ENCODE results near the gene FCGR3B.
A peak's percentile ranks its signal among the peaks of the same experiment; 100 is the strongest.
"Not testable (repeated sequence)": the region's sequence is repeated elsewhere in the genome, so short reads cannot be mapped to it uniquely, and the experiment has no call there.

Gene FCGR3B

GRCh38 chr1:161661660-161662311 is 30.8 kb upstream of the FCGR3B start:
- DNase-seq (ENCODE audit: low spot score); in situ Hi-C loops (cut with MboI; ENCODE audit: low pct_unique_long_range_greater_than_20kb, low sequenced_read_pairs, unreplicated experiment): not testable (repeated sequence)

GRCh38 chr1:161658524-161658923 is 27.5 kb upstream of the FCGR3B start:
- DNase-seq (ENCODE audit: low spot score); in situ Hi-C loops (cut with MboI; ENCODE audit: low pct_unique_long_range_greater_than_20kb, low sequenced_read_pairs, unreplicated experiment): not testable (repeated sequence)

- in situ Hi-C loops (cut with MboI; ENCODE audit: low pct_unique_long_range_greater_than_20kb, low sequenced_read_pairs, unreplicated experiment); DNase-seq (ENCODE audit: low spot score): not testable (repeated sequence)
These were observed 23.0 kb upstream of the FCGR3B start for GRCh38 chr1:161653971-161654370.

GRCh38 chr1:161653541-161653940 is 22.6 kb upstream of the FCGR3B start:
- DNase-seq (ENCODE audit: low spot score); in situ Hi-C loops (cut with MboI; ENCODE audit: low pct_unique_long_range_greater_than_20kb, low sequenced_read_pairs, unreplicated experiment): not testable (repeated sequence)

- in situ Hi-C loops (cut with MboI; ENCODE audit: low pct_unique_long_range_greater_than_20kb, low sequenced_read_pairs, unreplicated experiment) = loop anchor here (25.0 kb wide), 1 partner anchor 90 kb away; the partner anchor contains the start of gene DUSP12
- not testable (repeated sequence) for DNase-seq (ENCODE audit: low spot score)
These were observed 16.8 kb upstream of the FCGR3B start for GRCh38 chr1:161647507-161648360.

GRCh38 chr1:161644855-161645254 is 13.9 kb upstream of the FCGR3B start:
- in situ Hi-C loops (cut with MboI; ENCODE audit: low pct_unique_long_range_greater_than_20kb, low sequenced_read_pairs, unreplicated experiment) = loop anchor here (25.0 kb wide), 1 partner anchor 92 kb away; the partner anchor contains the start of gene DUSP12

More at GRCh38 chr1:161647507-161648360, 16.8 kb upstream of the FCGR3B start:
- TF ChIP-seq CTCF (IDR thresholded peaks at IDR 0.05; ENCODE audit: extremely low read depth, insufficient read depth, missing control alignments) = peak; percentile 41

GRCh38 chr1:161643481-161644208 is 12.7 kb upstream of the FCGR3B start:
- in situ Hi-C loops (cut with MboI; ENCODE audit: low pct_unique_long_range_greater_than_20kb, low sequenced_read_pairs, unreplicated experiment) = loop anchor here (25.0 kb wide), 1 partner anchor 94 kb away; the partner anchor contains the start of gene DUSP12
- not testable (repeated sequence) for DNase-seq (ENCODE audit: low spot score)

More at GRCh38 chr1:161644855-161645254, 13.9 kb upstream of the FCGR3B start:
- DNase-seq (ENCODE audit: low spot score) = not testable (repeated sequence)

- not testable (repeated sequence) for DNase-seq (ENCODE audit: low spot score)
- in situ Hi-C loops (cut with MboI; ENCODE audit: low pct_unique_long_range_greater_than_20kb, low sequenced_read_pairs, unreplicated experiment) = loop anchor here (25.0 kb wide), 1 partner anchor 95 kb away; the partner anchor contains the start of gene DUSP12
These were observed 11.7 kb upstream of the FCGR3B start for GRCh38 chr1:161642697-161643096.

- not testable (repeated sequence) for DNase-seq (ENCODE audit: low spot score)
- in situ Hi-C loops (cut with MboI; ENCODE audit: low pct_unique_long_range_greater_than_20kb, low sequenced_read_pairs, unreplicated experiment) = loop anchor here (25.0 kb wide), 1 partner anchor 98 kb away; the partner anchor contains the start of gene DUSP12
These were observed 8.2 kb upstream of the FCGR3B start for GRCh38 chr1:161639203-161639602.

GRCh38 chr1:161638251-161638993 is 7.4 kb upstream of the FCGR3B start:
- DNase-seq (ENCODE audit: low spot score) = not testable (repeated sequence)
- in situ Hi-C loops (cut with MboI; ENCODE audit: low pct_unique_long_range_greater_than_20kb, low sequenced_read_pairs, unreplicated experiment) = loop anchor here (25.0 kb wide), 1 partner anchor 99 kb away; the partner anchor contains the start of gene DUSP12

- not testable (repeated sequence) for DNase-seq (ENCODE audit: low spot score)
- in situ Hi-C loops (cut with MboI; ENCODE audit: low pct_unique_long_range_greater_than_20kb, low sequenced_read_pairs, unreplicated experiment) = loop anchor here (25.0 kb wide), 1 partner anchor 100 kb away; the partner anchor contains the start of gene DUSP12
These were observed 6.0 kb upstream of the FCGR3B start for GRCh38 chr1:161636976-161637375.

GRCh38 chr1:161636189-161636782 is 5.3 kb upstream of the FCGR3B start:
- not testable (repeated sequence) for DNase-seq (ENCODE audit: low spot score)
- in situ Hi-C loops (cut with MboI; ENCODE audit: low pct_unique_long_range_greater_than_20kb, low sequenced_read_pairs, unreplicated experiment) = loop anchor here (25.0 kb wide), 1 partner anchor 101 kb away; the partner anchor contains the start of gene DUSP12

GRCh38 chr1:161634993-161635392 is 4.0 kb upstream of the FCGR3B start:
- in situ Hi-C loops (cut with MboI; ENCODE audit: low pct_unique_long_range_greater_than_20kb, low sequenced_read_pairs, unreplicated experiment) = loop anchor here (25.0 kb wide), 1 partner anchor 102 kb away; the partner anchor contains the start of gene DUSP12
- not testable (repeated sequence) for DNase-seq (ENCODE audit: low spot score)

- in situ Hi-C loops (cut with MboI; ENCODE audit: low pct_unique_long_range_greater_than_20kb, low sequenced_read_pairs, unreplicated experiment) = loop anchor here (25.0 kb wide), 1 partner anchor 107 kb away; the partner anchor contains the start of gene DUSP12
- DNase-seq (ENCODE audit: low spot score) = not testable (repeated sequence)
These were observed 741 bp downstream of the FCGR3B start for GRCh38 chr1:161630128-161630742.

Measured in GM13977 (cell line).